Liver (tissue), 9 donors: ENCODE data around the gene MED15. TPM values are rescaled to one million over a fixed set of nuclear protein-coding genes. Genes with fewer than 3 reads are reported as not detected.

Experiments
- DNase-seq: peaks from one replicate; pipeline ENCODE4 v3.0.0-alpha.2; 2017; ENCODE audit warnings: low spot score
- H3K27ac ChIP-seq, 2 donors: one replicate each; pipeline ENCODE4 v1.7.0; 2013; ENCODE audit warnings: inconsistent platforms in 2 of 2, low read length in 2 of 2, control low read depth in 1 of 2, low read depth in 1 of 2, mild to moderate bottlenecking in 1 of 2
- H3K27me3 ChIP-seq, 4 donors: one replicate each; pipeline versions ENCODE4 v1.6.1 to v1.7.0; 2013; ENCODE audit warnings: low read length in 3 of 4, inconsistent platforms in 1 of 4, mild to moderate bottlenecking in 1 of 4, moderate library complexity in 1 of 4; ENCODE audit not compliant: control insufficient read depth in 4 of 4, insufficient read depth in 4 of 4
- H3K36me3 ChIP-seq, 4 donors: one replicate each; pipeline versions ENCODE4 v1.6.1 to v1.7.0; 2013; ENCODE audit warnings: low read length in 3 of 4, mild to moderate bottlenecking in 3 of 4, low read depth in 1 of 4, moderate library complexity in 1 of 4; ENCODE audit not compliant: control insufficient read depth in 4 of 4, insufficient read depth in 3 of 4
- H3K4me1 ChIP-seq, 4 donors: one replicate each; pipeline versions ENCODE4 v1.6.1 to v1.7.0; 2013; ENCODE audit warnings: low read length in 3 of 4, mild to moderate bottlenecking in 3 of 4, moderate library complexity in 1 of 4; ENCODE audit not compliant: control insufficient read depth in 4 of 4, insufficient read depth in 4 of 4
- H3K4me3 ChIP-seq, 3 donors: one replicate each; pipeline versions ENCODE4 v1.6.1 to v1.7.0; 2013; ENCODE audit warnings: low read length in 3 of 3, control low read depth in 1 of 3, low read depth in 1 of 3, mild to moderate bottlenecking in 1 of 3
- H3K9ac ChIP-seq, 2 donors: one replicate each; pipeline ENCODE4 v1.7.0; 2013; ENCODE audit warnings: low read length in 2 of 2, mild to moderate bottlenecking in 2 of 2, moderate library complexity in 2 of 2, control low read depth in 1 of 2, low read depth in 1 of 2
- H3K9me3 ChIP-seq, 4 donors: one replicate each; pipeline versions ENCODE4 v1.6.1 to v1.7.0; 2013; ENCODE audit warnings: low read length in 3 of 4; ENCODE audit not compliant: control insufficient read depth in 4 of 4
- CTCF ChIP-seq: fragments of 150-350 bp; IDR thresholded peaks from 2 replicates; pipeline ENCODE4 v1.5.1; 2017; ENCODE audit warnings: improper control_type of control experiment, low read depth, low read length; ENCODE audit not compliant: missing input control
- EGR1 ChIP-seq, 2 donors: IDR thresholded peaks; 2 replicates each; pipeline ENCODE4 v1.6.1; 2016 to 2018; ENCODE audit warnings: antibody characterized with exemption in 2 of 2, low read depth in 2 of 2
- FOXA1 ChIP-seq: IDR thresholded peaks from 2 replicates; pipeline ENCODE4 v1.6.1; 2016; ENCODE audit warnings: antibody characterized with exemption
- FOXA2 ChIP-seq: IDR thresholded peaks from 2 replicates; pipeline ENCODE4 v1.6.1; 2016; ENCODE audit warnings: antibody characterized with exemption
- GABPA ChIP-seq, 2 donors: IDR thresholded peaks in 1 of 2; conservative IDR thresholded peaks in 1 of 2; 2 replicates each; pipeline ENCODE4 v1.6.1; 2016; ENCODE audit warnings: antibody characterized with exemption in 2 of 2, mild to moderate bottlenecking in 1 of 2, moderate library complexity in 1 of 2
- HNF4A ChIP-seq, 2 donors: conservative IDR thresholded peaks; 2 replicates each; pipeline ENCODE4 v1.6.1; 2016; ENCODE audit warnings: antibody characterized with exemption in 2 of 2, mild to moderate bottlenecking in 2 of 2
- HNF4G ChIP-seq: IDR thresholded peaks from 2 replicates; pipeline ENCODE4 v1.6.1; 2016; ENCODE audit warnings: antibody characterized with exemption
- JUND ChIP-seq, 2 donors: IDR thresholded peaks; 2 replicates each; pipeline ENCODE4 v1.6.1; 2016; ENCODE audit warnings: antibody characterized with exemption in 2 of 2
- NR2F2 ChIP-seq: IDR thresholded peaks from 2 replicates; pipeline ENCODE4 v1.6.1; 2016; ENCODE audit warnings: antibody characterized with exemption
- RAD21 ChIP-seq, 2 donors: IDR thresholded peaks; 2 replicates each; pipeline ENCODE4 v1.6.1; 2016; ENCODE audit warnings: antibody characterized with exemption in 2 of 2, mild to moderate bottlenecking in 2 of 2
- REST ChIP-seq: IDR thresholded peaks from 2 replicates; pipeline ENCODE4 v1.6.1; 2016; ENCODE audit warnings: antibody characterized with exemption, mild to moderate bottlenecking
- RXRA ChIP-seq, 2 donors: IDR thresholded peaks; 2 replicates each; pipeline ENCODE4 v1.6.1; 2017 to 2018; ENCODE audit warnings: antibody characterized with exemption in 2 of 2, mild to moderate bottlenecking in 1 of 2
- SP1 ChIP-seq: IDR thresholded peaks from 2 replicates; pipeline ENCODE4 v1.6.1; 2018; ENCODE audit warnings: antibody characterized with exemption, mild to moderate bottlenecking
- TAF1 ChIP-seq: conservative IDR thresholded peaks from 2 replicates; pipeline ENCODE4 v1.6.1; 2016; ENCODE audit warnings: antibody characterized with exemption, mild to moderate bottlenecking
- YY1 ChIP-seq: IDR thresholded peaks from 2 replicates; pipeline ENCODE4 v1.6.1; 2016; ENCODE audit warnings: antibody characterized with exemption, mild to moderate bottlenecking
- ZBTB33 ChIP-seq: IDR thresholded peaks from 2 replicates; pipeline ENCODE4 v1.6.1; 2016; ENCODE audit warnings: antibody characterized with exemption
- WGBS: extraction: QIAGEN DNeasy Blood & Tissue Kit; methylation state at CpG from one replicate; pipeline ENCODE4 v1.1.7; 2013; 5-methylcytosine and 5-hydroxymethylcytosine counted together
- polyA plus RNA-seq, 2 donors: library from polyadenylated mRNA; stranded (reverse) in 1 of 2; unstranded in 1 of 2; fragments of 200-250 nt in 1 of 2; fragments of >200 nt in 1 of 2; fragmentation: Nextera tagmentation in 1 of 2; extraction: Ambion mirVana in 1 of 2; gene quantifications; one replicate each; pipeline versions ENCODE4 v1.2.1 to v1.2.3, GENCODE V29; 2013 to 2015
- total RNA-seq, 2 donors: library from RNA; depleted of rRNA; stranded (reverse); fragments of >200 nt; gene quantifications; one replicate each; pipeline ENCODE4 v1.2.3, GENCODE V29; 2014
- TF ChIP-seq, protein P1 (sequence below): IDR thresholded peaks from 2 replicates; pipeline ENCODE4 v1.6.1; 2016; ENCODE audit warnings: antibody characterized with exemption
- donor health status: healthy.
- donor health status: healthy.
- donor health status: healthy.
- donor health status: healthy.
- donor health status: healthy.

Gene MED15
- total and polyA plus RNA-seq, 4 donors, result 9.7 to 28.0 (median 16.2) TPM

GRCh38 chr22:20567993-20568417, 60.6 kb downstream of the MED15 start:
- DNase-seq, result no peak
- TF ChIP-seq CTCF, result no peak
- no peak for TF ChIP-seq SP1
- no peak for TF ChIP-seq TAF1
- TF ChIP-seq GABPA (IDR thresholded peaks at IDR 0.05 in 1 of 2, conservative IDR thresholded peaks at IDR 0.05 in 1 of 2), result no peak
- TF ChIP-seq ZBTB33, result no peak
- TF ChIP-seq EGR1 (IDR thresholded peaks at IDR 0.05; ENCODE audit: low read depth in 2 of 2), result no peak
- TF ChIP-seq HNF4A (conservative IDR thresholded peaks at IDR 0.05), result no peak
- TF ChIP-seq FOXA1, result no peak
- TF ChIP-seq RAD21 (IDR thresholded peaks at IDR 0.05), result no peak
- no peak for TF ChIP-seq NR2F2
- TF ChIP-seq, protein P1, sequence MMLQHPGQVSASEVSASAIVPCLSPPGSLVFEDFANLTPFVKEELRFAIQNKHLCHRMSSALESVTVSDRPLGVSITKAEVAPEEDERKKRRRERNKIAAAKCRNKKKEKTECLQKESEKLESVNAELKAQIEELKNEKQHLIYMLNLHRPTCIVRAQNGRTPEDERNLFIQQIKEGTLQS, result no peak
- TF ChIP-seq YY1, result no peak
- no peak for TF ChIP-seq FOXA2
- TF ChIP-seq HNF4G, result no peak
- TF ChIP-seq JUND (IDR thresholded peaks at IDR 0.05), result no peak

GRCh38 chr22:20568502-20569058, 61.2 kb downstream of the MED15 start:
- Histone ChIP-seq H3K27me3 (no peaks in the 10 kb centered on the region), H3K27ac (peak overlapping the region in 1 of 2 donors; percentile 39), H3K4me3 (no peak overlapping the region), H3K9ac (no peak overlapping the region), H3K4me1 (peaks cover 0 to 15% (median 3%) of the 10 kb centered on the region in 4 donors), H3K9me3 (no peaks in the 10 kb centered on the region), H3K36me3 (peaks cover 10 to 66% (median 40%) of the 10 kb centered on the region in 4 donors)
- no peak for DNase-seq
- TF ChIP-seq NR2F2 (no peak), FOXA2 (no peak), HNF4G (no peak), TAF1 (no peak), GABPA (IDR thresholded peaks at IDR 0.05 in 1 of 2, conservative IDR thresholded peaks at IDR 0.05 in 1 of 2) (no peak), EGR1 (IDR thresholded peaks at IDR 0.05; ENCODE audit: low read depth in 2 of 2) (no peak), RXRA (IDR thresholded peaks at IDR 0.05) (no peak), JUND (IDR thresholded peaks at IDR 0.05) (no peak), HNF4A (conservative IDR thresholded peaks at IDR 0.05) (no peak), YY1 (no peak), RAD21 (IDR thresholded peaks at IDR 0.05) (no peak), FOXA1 (no peak), REST (no peak), ZBTB33 (no peak)
- TF ChIP-seq, protein P1, result no peak
- 94% methylated on average over 9 of the region's 9 CpGs for WGBS

More at GRCh38 chr22:20567993-20568417, 60.6 kb downstream of the MED15 start:
- Histone ChIP-seq H3K9ac (no peak overlapping the region), H3K4me3 (no peak overlapping the region), H3K27ac (no peak overlapping the region), H3K27me3 (no peaks in the 10 kb centered on the region), H3K4me1 (peaks cover 0 to 15% (median 3%) of the 10 kb centered on the region in 4 donors), H3K36me3 (peaks cover 10 to 60% (median 41%) of the 10 kb centered on the region in 4 donors), H3K9me3 (no peaks in the 10 kb centered on the region)
- WGBS, result 79% methylated on average over 5 of the region's 5 CpGs
